Erythroblast (primary cell): ENCODE results near the gene IL12RB2.

Experiments used
- GATA1 ChIP-seq: IDR thresholded peaks from 2 replicates; pipeline ENCODE4 v1.6.1; 2011; ENCODE audit warnings: low read depth, mild to moderate bottlenecking, control low read depth, low read length, moderate library complexity
- POLR2A ChIP-seq: IDR thresholded peaks from 2 replicates; pipeline ENCODE4 v1.6.1; 2011; ENCODE audit warnings: mild to moderate bottlenecking, low read length

- no peak for TF ChIP-seq POLR2A
- TF ChIP-seq GATA1: no peak
These were observed 37.1 kb upstream of the IL12RB2 start for GRCh38 chr1:67270541-67270940.
